ENCODE measurements around the gene LRRC8C.

The LRRC8C gene

DNA sequence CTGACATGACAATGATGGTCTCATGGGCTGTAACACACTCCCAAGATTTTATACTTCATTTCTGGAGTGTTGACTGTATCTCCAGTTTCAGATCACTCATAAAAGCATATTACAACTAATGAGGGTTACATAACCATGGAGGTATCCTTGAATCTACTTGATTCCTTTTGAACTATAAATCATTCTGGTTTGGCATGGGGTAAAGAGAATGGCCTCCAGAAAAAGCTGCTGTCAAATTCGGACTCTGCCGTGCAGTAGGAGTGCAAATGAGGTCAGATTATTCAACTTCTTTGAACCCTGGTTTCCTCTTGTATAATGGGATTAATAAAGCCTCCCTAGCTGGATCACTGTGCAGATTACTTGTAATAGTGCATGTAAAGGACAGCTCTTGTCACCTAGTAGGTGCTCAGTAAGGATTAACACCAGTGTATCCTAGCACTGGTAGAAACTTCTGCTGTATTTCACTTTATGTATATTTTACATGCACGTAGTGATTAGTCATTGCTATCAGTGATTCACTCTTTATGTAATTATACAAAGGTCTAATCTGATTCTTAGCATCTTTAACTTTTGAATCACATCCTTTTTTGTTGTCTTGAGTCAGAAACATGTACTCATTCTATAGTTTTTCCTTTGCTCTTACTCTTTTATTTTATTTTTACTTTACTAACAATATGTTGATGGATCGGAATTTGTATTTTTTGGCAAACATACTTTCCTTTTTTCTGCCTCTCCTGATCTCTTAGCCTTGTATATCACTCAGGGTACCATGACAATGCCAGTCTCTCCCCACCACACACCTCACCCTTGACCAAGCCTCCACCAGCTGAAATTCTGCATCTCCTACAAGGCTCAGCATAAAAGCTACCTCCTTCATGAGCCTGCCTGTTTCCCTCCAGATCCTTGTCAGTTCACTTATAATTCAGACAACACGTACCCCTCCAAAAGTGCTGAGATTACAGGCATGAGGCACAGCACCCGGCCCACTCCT is 3.2 kb downstream of the LRRC8C start:
- DNase-seq = peak; percentile 65

DNA sequence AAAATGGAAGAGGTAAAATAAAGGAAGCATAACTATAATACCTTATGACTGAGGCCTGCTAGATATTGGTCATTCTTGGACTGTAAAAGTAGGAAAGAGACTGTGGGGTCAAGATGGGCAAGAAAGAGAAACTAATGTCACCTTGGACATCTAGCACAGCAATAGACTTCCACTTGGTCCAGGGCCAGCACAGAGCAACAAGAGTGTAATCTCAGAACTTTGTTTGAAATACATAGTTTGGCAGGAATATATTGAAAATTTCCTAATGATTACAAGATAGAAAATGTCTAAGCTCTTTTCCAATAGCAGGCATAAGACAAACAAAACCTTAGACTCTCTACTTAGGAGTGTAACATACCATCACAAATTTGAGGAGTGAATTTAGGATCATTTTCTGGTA is 4.6 kb downstream of the LRRC8C start:
- no peak for DNase-seq

DNA sequence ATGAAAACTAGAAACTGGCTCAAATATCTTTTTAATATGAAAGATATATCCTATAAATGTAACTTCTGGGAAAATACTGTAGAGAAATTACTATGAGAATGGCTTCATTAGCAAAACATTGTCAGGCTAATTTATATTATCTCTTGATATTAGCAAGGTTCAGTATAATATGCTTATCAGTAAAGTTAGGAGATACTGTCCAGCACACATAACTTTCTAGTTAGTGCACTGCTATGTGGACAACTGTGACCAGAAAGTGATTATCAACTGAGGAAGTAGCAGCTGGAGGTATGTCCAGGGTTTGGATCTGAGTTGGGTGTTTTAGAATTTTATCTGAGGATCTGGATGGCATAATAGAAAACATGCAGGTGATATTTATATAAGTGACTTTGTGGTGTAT is 7.5 kb downstream of the LRRC8C start:
- DNase-seq = no peak

DNA sequence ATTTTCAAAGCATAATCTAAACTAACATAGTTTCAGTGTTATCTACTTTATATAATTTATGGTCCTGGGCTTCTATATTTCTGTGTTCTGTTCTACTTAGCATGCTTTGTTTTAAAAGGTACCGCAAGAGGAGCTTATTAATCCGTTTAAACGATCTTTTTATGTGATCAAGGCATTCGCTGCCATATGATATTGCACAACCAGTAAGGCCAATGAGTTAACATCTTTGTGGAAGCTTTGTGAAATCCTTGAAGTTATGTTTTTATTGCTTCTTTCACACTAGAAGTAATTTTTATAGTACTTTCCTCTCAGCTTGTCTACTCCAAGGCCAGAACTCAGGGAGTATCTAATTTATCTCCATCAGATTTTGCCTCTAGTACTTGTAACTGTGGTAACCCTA is 8.9 kb downstream of the LRRC8C start:
- DNase-seq = no peak

DNA sequence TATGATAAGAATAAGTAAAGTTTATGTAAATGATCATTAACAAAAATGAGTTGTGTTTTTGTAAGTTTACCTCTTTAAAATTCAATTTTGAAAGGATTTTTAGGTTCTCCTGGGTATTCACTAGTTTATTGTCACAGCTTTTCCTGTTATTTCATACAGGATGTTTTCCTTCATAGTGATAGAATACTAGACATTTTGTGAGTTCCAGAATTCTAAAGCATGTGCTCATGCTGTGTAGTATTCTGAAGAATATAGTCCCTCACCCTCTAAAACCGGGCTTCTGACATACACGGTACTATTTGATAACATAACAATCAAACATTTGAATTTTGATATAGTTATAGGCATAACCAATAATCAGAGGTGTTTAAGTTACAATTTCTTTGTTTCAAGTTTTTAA is 10.7 kb downstream of the LRRC8C start:
- DNase-seq = no peak

DNA sequence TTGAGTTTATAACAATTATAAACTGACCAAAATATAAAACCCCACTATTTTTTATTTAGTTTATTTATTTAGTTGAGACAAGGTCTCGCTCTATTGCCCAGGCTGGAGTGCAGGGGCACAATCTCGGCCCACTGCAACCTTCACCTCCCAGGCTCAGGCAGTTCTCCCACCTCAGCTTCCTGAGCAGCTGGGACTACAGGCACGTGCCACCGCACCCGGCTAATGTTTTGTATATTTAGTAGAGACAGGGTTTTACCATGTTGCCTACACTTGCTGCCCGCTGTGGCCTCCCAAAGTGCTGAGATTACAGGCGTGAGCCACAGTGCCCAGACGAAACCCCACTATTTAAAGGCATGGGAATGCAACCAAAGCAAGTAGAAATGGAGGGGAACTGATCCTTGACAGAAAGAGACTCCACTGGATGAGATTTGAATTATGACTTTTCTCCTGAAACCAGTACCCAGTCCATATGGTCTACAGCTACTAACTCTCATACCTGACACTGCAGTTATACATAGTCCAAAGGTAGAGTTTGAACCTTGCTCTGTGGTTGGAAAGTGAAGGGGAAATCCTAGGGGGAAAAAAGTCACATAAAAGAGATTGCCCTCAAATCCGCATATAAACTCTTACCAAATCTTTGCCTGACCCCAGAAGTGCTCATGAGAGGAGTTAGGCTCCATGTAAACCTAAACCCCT is 11.3 kb downstream of the LRRC8C start:
- no peak for DNase-seq

DNA sequence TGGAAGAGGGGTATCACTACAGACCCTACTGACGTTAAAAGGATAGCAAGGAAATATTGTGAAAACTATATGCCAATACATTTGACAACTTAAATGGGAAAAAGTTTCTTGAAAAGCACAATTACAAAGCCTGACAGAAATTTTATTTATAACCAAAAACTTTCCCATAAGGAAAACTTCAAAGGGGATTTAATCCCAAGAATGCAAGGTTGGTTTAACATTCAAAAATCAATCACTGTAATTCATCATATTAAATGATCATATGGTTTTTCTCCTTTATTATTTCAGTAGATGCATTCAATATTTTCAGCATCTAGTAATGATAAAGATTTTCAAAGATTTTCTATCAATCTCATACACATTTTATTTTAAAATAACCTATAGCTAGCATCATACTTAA is 13.3 kb downstream of the LRRC8C start:
- DNase-seq = no peak

DNA sequence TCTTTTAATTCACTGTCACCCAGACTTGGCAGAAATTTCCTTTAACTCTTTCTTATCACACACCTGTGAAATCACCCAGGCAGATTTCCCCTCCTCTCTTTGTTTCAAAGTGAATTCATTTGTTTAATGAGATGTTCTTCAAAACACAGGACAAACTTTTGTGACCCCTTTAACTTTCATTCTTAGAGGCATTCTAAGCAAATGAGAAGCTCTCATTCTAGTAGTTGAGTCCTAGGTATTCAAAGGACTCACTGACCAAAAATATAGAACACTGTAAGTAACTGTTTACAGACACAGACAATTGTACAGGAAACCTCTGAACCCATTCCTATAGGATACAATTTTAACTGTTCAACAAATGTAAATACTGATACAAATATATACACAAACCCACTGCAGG is 16.9 kb downstream of the LRRC8C start:
- DNase-seq = no peak

DNA sequence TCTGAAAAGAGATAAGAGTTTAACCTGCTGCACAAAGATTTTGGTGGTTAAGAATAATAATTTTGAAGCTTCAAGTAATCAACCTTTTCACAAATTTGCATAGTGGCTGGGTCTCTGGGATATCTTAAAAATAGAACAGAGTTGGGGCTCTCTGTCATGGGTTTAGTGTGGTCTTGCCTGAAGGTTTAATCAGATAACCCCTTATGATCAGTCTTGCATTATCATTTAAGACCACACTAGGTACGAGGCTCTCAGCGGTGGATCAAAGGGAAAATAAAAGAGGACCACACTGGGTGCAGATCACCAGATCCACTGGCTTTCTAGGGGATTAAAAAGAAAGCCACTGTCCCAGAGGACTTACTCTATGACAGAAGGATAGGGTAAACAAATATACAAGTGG is 19.5 kb downstream of the LRRC8C start:
- DNase-seq = no peak

DNA sequence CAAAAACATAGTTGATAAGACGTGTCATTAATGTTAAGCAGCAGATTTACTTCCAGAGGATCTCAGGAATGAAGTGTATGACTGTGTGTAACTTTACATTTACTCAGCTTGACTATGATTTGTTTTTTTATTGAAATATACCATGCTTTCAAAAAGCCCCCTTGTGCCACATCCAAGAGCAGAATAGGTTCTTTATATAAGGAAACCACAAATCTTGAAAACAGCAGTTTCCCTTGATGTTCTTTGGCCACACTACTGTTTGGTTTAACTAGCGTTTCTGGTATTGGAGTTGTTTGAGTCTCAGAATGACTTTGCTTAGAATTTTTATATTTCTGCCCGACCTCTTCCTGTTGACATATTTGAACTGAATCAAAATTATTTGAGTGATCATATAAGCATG is 25.0 kb downstream of the LRRC8C start:
- DNase-seq = peak; percentile 83

DNA sequence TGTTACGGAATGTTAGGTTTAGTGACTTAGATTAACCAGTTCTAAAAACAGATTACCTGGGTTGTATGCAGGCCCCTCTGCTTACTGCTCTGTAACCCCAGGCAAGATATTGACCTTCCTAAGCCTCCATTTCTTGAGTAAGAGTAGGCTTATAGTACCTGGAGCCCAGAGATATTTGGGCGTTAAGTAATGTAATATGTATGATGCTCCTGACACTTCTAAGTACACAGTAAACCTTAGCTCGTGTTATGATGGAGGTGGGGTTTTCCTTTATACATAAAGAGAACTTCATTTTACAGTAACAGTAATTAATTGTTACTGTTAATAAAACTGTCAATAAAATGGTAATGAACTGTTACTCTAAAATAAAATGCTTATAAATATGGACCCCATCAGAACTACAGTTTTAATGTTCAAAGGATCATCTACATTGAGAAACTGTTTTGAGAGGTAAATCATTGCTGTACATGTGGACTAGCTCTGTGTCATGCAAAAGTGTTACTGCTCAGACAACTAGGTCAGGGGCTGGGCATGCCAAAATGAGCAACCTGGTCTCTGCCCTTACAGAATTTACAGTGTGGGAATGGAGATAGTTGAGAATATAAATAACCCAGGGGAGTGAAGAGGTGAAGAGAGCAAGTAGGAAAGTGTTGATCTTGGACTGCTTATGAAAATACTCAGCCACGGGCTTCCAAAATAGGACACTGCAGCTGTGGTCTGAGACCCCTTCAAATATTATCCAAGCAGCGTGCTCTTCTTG is 26.6 kb downstream of the LRRC8C start:
- DNase-seq = peak; percentile 58

DNA sequence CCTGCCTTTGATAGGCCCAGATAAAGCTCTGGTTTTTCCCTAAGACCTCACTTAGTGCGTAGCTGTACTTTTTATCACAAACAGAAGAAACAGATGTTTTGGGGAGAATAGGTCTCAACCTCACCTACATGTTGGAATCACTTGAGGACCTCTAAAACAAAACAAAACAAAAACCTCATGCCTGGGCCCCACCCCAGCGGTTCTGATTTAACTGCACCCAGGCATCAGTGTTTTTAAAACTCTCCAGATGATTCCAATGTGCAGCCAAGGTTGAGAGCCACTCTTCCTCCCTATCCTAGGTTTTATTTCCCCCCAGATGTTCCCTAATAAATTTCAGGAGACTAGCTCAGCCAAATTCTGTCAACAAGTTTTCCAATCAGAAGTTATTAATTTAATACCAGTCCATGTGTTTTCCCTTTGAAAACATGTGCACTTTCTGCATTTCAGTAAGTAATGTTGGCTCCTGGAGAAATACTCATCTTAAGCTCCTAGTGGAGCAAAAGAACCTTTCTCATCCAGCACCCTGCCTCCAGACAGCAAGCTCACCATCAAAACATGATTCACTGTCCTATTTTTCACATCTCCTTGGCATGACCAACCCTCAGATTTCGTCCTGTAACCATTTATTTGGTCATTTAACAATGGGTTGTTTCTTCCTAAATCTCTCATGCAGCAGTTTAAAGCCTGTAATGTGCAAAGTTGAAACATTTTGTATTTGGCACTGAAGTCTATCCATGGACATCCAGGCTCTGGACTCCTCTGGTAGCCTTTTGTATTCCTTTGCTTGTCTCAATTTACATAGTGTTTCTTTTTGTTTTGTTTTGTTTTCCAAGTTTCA is 27.5 kb downstream of the LRRC8C start:
- DNase-seq = no peak

DNA sequence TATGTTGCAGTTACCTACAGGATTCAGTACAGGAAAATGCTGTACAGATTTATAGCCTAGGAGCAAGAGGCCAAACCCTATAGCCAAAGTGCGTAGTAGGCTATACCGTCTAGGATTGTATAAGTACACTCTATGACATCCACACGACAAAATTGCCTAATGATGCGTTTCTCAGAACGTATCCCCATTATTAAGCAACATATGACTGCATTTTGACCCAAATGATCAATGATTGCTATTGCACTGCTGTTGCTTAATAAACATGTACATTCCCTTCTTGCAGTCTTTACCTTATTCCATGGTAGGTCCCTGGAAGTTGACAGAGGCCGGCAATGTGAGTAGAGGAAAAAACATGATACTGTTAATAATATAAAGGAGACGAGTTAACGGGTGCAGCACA is 33.0 kb downstream of the LRRC8C start:
- no peak for DNase-seq

DNA sequence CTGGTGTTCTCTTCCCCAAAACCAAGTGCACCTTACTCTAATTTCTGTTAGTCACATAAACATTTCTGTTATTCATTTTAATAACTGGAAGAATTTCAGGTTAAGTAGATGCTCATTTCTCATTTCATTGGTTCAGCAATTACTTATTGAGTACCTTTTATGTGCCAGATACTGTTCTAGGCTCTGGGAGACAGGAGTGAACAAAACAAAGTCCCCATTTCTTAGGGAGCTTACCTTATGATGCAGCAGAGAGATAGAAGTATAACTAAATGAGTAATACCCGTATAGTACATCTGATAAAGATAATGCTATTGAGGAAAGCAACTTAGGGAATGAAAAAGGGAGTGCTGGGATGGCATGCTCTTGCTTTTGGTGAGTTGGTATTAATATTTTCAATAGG is 33.7 kb downstream of the LRRC8C start:
- no peak for DNase-seq

DNA sequence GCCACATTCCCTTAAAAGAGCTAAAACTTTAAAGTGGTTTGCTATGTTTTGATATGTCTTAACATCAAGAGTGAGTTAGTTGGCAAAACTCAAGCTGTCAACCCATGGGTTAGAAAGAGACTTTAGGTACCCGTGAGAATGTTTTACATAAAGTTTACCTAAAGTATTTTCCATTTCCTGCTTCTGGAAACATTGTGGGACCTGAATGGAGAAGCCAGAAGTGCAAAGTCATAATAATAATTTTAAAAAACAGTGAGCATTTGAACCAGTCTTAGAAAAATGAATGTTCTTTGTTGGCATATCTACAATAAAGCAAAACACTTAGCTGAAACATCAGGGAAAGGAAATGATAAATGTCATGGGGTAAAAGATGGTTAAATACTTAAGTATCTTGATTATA is 34.8 kb downstream of the LRRC8C start:
- no peak for DNase-seq

DNA sequence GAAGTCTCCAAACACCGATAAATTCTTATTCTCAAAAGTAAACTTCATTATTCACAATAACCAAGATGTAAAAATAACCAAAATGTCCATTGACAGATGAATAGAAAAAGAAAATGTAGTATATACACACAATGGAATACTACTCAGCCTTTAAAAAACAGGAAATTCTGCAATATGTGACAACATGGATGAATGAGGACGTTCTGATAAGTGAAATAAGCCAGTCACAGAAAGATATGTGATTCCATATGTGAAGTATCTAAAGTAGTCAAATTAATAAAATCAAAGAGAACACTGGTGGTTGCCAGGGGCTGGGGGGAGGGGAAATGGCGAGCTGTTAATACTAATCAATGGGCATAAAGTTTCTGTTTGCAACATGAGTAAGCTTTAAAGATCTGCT is 36.0 kb downstream of the LRRC8C start:
- DNase-seq = no peak

DNA sequence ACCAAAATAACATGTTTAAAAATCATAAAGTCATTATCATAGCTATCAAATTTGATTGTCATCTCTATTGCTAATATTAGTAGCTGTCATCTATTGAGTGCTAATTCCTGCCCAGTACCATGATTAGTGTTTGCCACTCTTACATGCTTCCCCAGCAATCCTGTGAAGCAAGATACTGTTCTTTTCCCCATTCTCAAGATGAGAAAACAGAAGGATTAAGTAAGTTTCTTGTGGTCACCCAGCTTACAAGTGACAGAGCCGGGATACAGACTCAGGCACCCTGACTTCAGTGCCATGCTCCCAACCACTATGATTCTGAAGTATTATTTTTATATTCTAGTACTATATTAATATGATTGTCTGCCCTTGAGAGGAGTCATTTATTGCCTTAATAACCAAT is 36.5 kb downstream of the LRRC8C start:
- DNase-seq = no peak

DNA sequence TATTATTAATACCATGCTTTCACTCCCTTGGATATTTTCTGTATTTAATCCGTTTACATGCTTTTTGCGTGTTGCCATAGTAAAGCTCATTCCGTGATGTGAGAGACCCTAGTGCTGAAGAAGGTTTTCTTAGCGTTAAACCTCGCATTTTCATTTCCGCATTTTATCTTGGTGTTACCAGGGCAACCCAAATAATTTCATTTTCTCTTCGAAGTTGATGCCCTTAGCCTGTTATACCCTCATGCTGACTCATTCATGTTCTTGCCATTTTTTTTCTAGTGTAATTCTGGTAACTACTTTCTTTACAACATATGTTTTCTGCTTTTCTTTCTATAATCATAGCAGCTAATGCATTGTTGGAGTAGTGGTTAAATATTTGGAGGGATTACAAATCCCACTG is 37.2 kb downstream of the LRRC8C start:
- peak; percentile 90 for DNase-seq

DNA sequence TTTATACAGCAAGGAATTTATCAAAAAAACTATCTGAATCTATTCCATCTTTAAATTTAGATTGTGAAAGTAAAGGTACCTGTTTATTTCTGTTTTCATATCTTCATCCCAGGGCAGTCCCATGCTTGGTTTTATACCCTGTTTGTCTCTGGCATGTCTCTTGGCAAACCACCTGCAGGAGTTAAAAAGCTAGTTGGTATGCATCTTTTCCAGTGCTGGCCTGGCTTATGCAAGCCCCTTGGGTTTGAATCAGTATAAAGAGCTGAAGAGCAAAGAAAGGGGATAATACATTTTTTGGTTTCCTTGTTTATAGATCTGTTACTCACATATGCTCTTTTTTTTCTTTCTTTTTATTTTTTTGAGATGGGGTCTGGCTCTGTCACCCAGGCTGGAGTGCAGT is 37.8 kb downstream of the LRRC8C start:
- DNase-seq = no peak

DNA sequence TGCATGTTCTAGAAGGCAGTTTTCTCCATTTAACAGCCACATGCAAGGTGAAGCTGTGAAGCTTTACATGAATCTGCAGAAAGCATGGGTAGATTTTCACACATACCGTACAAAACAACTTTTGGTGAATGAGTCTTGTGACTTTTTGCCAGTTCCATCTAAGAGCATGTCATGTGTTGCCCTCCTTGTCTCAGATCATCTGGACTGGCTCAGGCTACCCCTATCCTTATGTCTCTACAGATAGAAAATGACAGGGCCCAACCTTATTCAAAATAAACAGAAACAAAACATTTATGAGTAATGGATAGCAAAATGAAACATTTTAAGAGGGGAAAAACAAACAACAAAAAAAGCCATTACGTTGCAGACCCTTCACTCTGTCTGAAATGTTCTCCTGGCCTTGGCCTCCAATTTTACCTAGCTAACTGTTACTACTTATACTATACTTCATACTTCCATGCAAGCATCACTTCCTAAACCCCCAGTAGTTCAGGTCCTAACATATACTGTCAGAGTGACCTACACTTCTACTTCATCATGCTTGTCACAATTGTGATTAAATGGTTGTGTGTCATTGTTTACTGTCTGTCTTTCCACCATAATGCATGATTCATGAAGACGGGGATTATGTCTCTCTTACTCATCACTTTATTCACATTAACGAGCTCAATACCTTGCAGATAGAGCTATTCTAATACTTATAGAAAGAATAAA is 39.0 kb downstream of the LRRC8C start:
- DNase-seq = peak; percentile 60

DNA sequence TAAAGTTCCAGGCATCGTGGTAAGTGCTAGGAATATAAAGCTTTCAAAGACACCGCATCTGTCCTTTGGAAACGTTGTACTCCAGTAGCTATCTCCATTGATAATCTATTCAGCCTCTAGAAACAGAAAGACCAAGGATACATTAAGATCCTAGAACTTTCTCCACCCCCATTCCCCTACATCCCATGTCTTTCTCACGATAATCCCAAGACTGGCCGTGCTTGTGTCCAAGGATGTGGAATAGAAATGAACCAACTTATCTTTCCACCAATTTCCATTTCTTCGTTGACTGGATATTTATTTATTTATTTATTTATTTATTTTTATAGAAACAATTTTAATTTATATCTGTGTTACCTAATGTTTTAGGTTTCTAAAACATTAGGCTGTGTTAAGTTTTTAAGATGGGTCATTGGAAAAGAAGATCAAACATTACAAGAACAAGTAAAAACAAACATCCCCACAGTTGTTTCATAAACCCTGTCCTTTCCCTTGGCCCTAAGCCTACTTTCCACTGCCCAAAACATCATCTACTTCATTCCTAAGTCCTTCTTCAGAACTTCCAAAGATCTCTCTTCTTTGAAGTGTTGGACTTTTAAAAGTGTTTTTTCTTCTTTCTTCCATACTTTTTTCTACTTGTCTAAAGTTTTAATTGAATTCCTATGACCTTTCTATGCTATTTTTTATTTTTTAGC is 39.7 kb downstream of the LRRC8C start:
- DNase-seq = no peak

Data from CD4-positive, alpha-beta T cell treated with Interleukin-4 for 4 hours (primary cell).